K562 (cell line): ENCODE measurements around the gene NYAP1. TPM values are rescaled to one million over a fixed set of nuclear protein-coding genes. Genes with fewer than 3 reads are reported as not detected.

Experiments
- ATAC-seq: fragments of 200-7000 bp; cut with Tn5 transposase; 3 replicates; pipeline ENCODE4 v1.9.1; 2020; ENCODE audit warnings: moderate library complexity
- BruUV-seq: library from RNA; stranded (reverse); fragments of 400-500 nt; replicated peaks from 2 replicates; lab custom pipeline; 2021; lab: Mats Ljungman, UMichigan
- CTCF ChIA-PET: fragments of 300-600 bp; formaldehyde crosslinking; extraction: SDS; loops from one replicate; lab custom pipeline; 2021; ENCODE audit warnings: low intra/inter-chr PET ratio; lab: Yijun Ruan, JAX
- POLR2A ChIA-PET: fragments of 300-600, 350-650 bp; sonication (Branson Sonifier 250); formaldehyde crosslinking; extraction: SDS; loops from one replicate; lab custom pipeline; 2021; ENCODE audit warnings: antibody characterized with exemption, inconsistent platforms; lab: Yijun Ruan, JAX
- DNase-seq, 4 experiments: peaks; one replicate each; pipeline versions ENCODE4 v3.0.0 to v3.0.0-alpha.2; 2011 to 2018; ENCODE audit warnings: low spot score in 3 of 4, mixed read lengths in 3 of 4; ENCODE audit errors: extremely low read depth in 1 of 4
- FAIRE-seq: peaks from 2 replicates; lab custom pipeline; 2011; peaks lifted over from hg19 to GRCh38; lab: Jason Lieb, UNC
- H2AFZ ChIP-seq: 2 replicates; pipeline ENCODE4 v1.6.0; 2011; ENCODE audit warnings: low read depth, low read length, control low read depth, inconsistent platforms
- H3K27ac ChIP-seq: fragments of 200-600 bp; 3 replicates; pipeline ENCODE4 v1.8.0; 2011; ENCODE audit warnings: low read depth, mild to moderate bottlenecking, control low read depth, inconsistent platforms, low read length, moderate library complexity, mixed read lengths; ENCODE audit errors: extremely low read depth
- H3K27me3 ChIP-seq, 2 experiments: fragments of 300-600 bp in 1 of 2; 2 replicates in 1 of 2; 3 replicates in 1 of 2; pipeline versions ENCODE4 v1.6.0 to v1.8.0; 2011; ENCODE audit warnings: inconsistent platforms in 2 of 2, low read length in 2 of 2, mild to moderate bottlenecking in 1 of 2, mixed read lengths in 1 of 2, moderate library complexity in 1 of 2; ENCODE audit not compliant: control insufficient read depth in 2 of 2, insufficient read depth in 2 of 2
- H3K36me3 ChIP-seq: fragments of 300-600 bp; 3 replicates; pipeline ENCODE4 v1.8.0; 2011; ENCODE audit warnings: mild to moderate bottlenecking, low read length, inconsistent platforms; ENCODE audit not compliant: control insufficient read depth, insufficient read depth
- H3K4me1 ChIP-seq, 2 experiments: fragments of 200-600 bp in 1 of 2; replicated peaks in 1 of 2; 2 replicates in 1 of 2; 3 replicates in 1 of 2; pipeline versions ENCODE4 v1.5.1 to v1.8.0; 2011; ENCODE audit warnings: inconsistent platforms in 2 of 2, low read length in 2 of 2, mild to moderate bottlenecking in 1 of 2, mixed read lengths in 1 of 2, moderate library complexity in 1 of 2; ENCODE audit not compliant: control insufficient read depth in 2 of 2, insufficient read depth in 2 of 2
- H3K4me2 ChIP-seq: 2 replicates; pipeline ENCODE4 v1.6.1; 2011; ENCODE audit warnings: low read length, control low read depth, inconsistent platforms, mixed read lengths; ENCODE audit not compliant: insufficient read depth
- H3K4me3 ChIP-seq: fragments of 200-600 bp; sonication (generic), shearing (Covaris generic); 2 replicates; pipeline ENCODE4 v1.5.1; 2016; ENCODE audit warnings: control low read depth, inconsistent platforms
- H3K79me2 ChIP-seq: fragments of 200-600 bp; 3 replicates; pipeline ENCODE4 v1.8.0; 2011; ENCODE audit warnings: low read length, inconsistent platforms; ENCODE audit not compliant: control insufficient read depth, insufficient read depth
- H3K9ac ChIP-seq, 2 experiments: 2 replicates each; pipeline versions ENCODE4 v1.6.0 to v1.6.1; 2011; ENCODE audit warnings: low read depth in 2 of 2, low read length in 2 of 2, control low read depth in 1 of 2, inconsistent platforms in 1 of 2, mild to moderate bottlenecking in 1 of 2, mixed read lengths in 1 of 2; ENCODE audit not compliant: insufficient read depth in 1 of 2
- H3K9me1 ChIP-seq: one replicate; pipeline ENCODE4 v1.6.0; 2011; ENCODE audit warnings: inconsistent platforms, mild to moderate bottlenecking, low read length, moderate library complexity; ENCODE audit not compliant: control insufficient read depth, insufficient read depth
- H3K9me3 ChIP-seq: replicated peaks from 2 replicates; pipeline ENCODE4 v1.5.1; 2011; ENCODE audit warnings: low read depth, low read length, inconsistent platforms; ENCODE audit not compliant: control insufficient read depth, insufficient read depth
- H4K20me1 ChIP-seq: replicated peaks from 2 replicates; pipeline ENCODE4 v1.6.1; 2011; ENCODE audit warnings: low read length, inconsistent platforms, mixed read lengths; ENCODE audit not compliant: control insufficient read depth, insufficient read depth
- EZH2 ChIP-seq: IDR thresholded peaks from 2 replicates; pipeline ENCODE4 v1.6.1; 2012; ENCODE audit warnings: low read depth, mild to moderate bottlenecking, inconsistent platforms, low read length, borderline replicate concordance
- GATAD2B ChIP-seq: fragments of 450-650 bp; IDR thresholded peaks from 2 replicates; pipeline ENCODE4 v1.6.1; 2017; ENCODE audit warnings: mild to moderate bottlenecking, borderline replicate concordance
- L3MBTL2 ChIP-seq: fragments of 450-650 bp; IDR thresholded peaks from 2 replicates; pipeline ENCODE4 v1.6.1; 2016; ENCODE audit warnings: mild to moderate bottlenecking, moderate library complexity
- MECOM ChIP-seq: fragments of 250-450 bp; sonication (Bioruptor Pico); IDR thresholded peaks from 2 replicates; pipeline ENCODE4 v1.8.0; 2022; ENCODE audit warnings: inconsistent platforms
- MEF2A ChIP-seq: IDR thresholded peaks from 2 replicates; pipeline ENCODE4 v1.6.1; 2011; ENCODE audit warnings: low read depth, mild to moderate bottlenecking, low read length, moderate library complexity; ENCODE audit not compliant: control insufficient read depth
- SUPT5H ChIP-seq: fragments of 450-650 bp; IDR thresholded peaks from 2 replicates; pipeline ENCODE4 v1.6.1; 2016
- TEAD2 ChIP-seq: fragments of 450-650 bp; IDR thresholded peaks from 2 replicates; pipeline ENCODE4 v1.6.1; 2016; ENCODE audit warnings: missing genetic modification characterization, control low read depth, missing compliant biosample characterization
- ZFP36 ChIP-seq: fragments of 150-350 bp; IDR thresholded peaks from 2 replicates; pipeline ENCODE4 v1.6.1; 2018; ENCODE audit warnings: low read length, low read depth; ENCODE audit not compliant: partially characterized antibody
- ZNF395 ChIP-seq: fragments of 200-800 bp; sonication (Bioruptor generic); IDR thresholded peaks from 2 replicates; pipeline ENCODE4 v1.6.1; 2017; ENCODE audit warnings: missing genetic modification characterization, missing compliant biosample characterization
- ZNF668 ChIP-seq: fragments of 250-450 bp; sonication (Bioruptor Pico); IDR thresholded peaks from 2 replicates; pipeline ENCODE4 v1.8.0; 2022; ENCODE audit warnings: mild to moderate bottlenecking, inconsistent platforms
- WGBS: fragments of 100-300 bp; shearing (Covaris generic); methylation state at CpG from one replicate; pipeline ENCODE4 v1.1.6; 2016; ENCODE audit warnings: low coverage, mixed read lengths; ENCODE audit not compliant: insufficient coverage; ENCODE audit errors: missing lambda C conversion rate; 5-methylcytosine and 5-hydroxymethylcytosine counted together
- in situ Hi-C: fragments of 300-500 bp; cut with MboI; formaldehyde crosslinking; loops from 4 replicates; pipeline ENCODE4 v1.15.0; 2018; ENCODE audit warnings: inconsistent platforms, mixed read lengths
- intact Hi-C: fragments of 100-400 bp; cut with micrococcal nuclease; formaldehyde crosslinking; loops from 2 replicates; pipeline ENCODE4 v1.14.2; 2022
- polyA plus RNA-seq, 8 experiments: library from polyadenylated mRNA; depleted of rRNA in 4 of 8; stranded (reverse) in 5 of 8; unstranded in 3 of 8; fragments of >200 nt; fragmentation: Nextera tagmentation in 2 of 8; fragmentation: Illumina TruSeq in 1 of 8; extraction: Ambion mirVana in 2 of 8; extraction: Trizol in 1 of 8; gene quantifications; 2 replicates each; pipeline versions ENCODE4 v1.2.1 to v1.2.3, GENCODE V29; 2011 to 2014; ENCODE audit warnings: inconsistent platforms in 1 of 8, missing spikeins in 1 of 8
- total RNA-seq, 7 experiments: library from RNA; depleted of rRNA in 6 of 7; stranded (reverse); fragments of >200 nt in 6 of 7; fragmentation: Illumina TruSeq in 2 of 7; extraction: Trizol in 2 of 7; gene quantifications; 2 replicates each; pipeline versions ENCODE4 v1.2.1 to v1.2.3, GENCODE V29; 2011 to 2021; ENCODE audit warnings: low replicate concordance in 1 of 7
- TF ChIP-seq, protein P1 (sequence below): fragments of 250-450 bp; sonication (Bioruptor Pico); IDR thresholded peaks from 2 replicates; pipeline ENCODE4 v1.5.0; 2021; ENCODE audit warnings: mild to moderate bottlenecking, moderate library complexity
- TF ChIP-seq, protein P2 (sequence below), 2 experiments: fragments of 250-450 bp in 1 of 2; fragments of 450-650 bp in 1 of 2; sonication (Bioruptor Pico) in 1 of 2; IDR thresholded peaks; 2 replicates each; pipeline versions ENCODE4 v1.6.1 to v1.8.0; 2016 to 2021; ENCODE audit warnings: mild to moderate bottlenecking in 2 of 2, moderate library complexity in 2 of 2, missing compliant biosample characterization in 1 of 2, missing genetic modification characterization in 1 of 2
- TF ChIP-seq, protein P3 (sequence below): fragments of 250-450 bp; sonication (Bioruptor Pico); IDR thresholded peaks from 2 replicates; pipeline ENCODE4 v1.5.0; 2022; ENCODE audit warnings: mild to moderate bottlenecking

NYAP1 gene
- total and polyA plus RNA-seq, 9 of the 15 experiments (the other 6 are each of a cell fraction or from before 2014, with no cell fraction given) = 0.11 to 0.88 (median 0.22) TPM; not detected in 2

GRCh38 chr7:100489121-100489520 lies 5.4 kb downstream of the NYAP1 start:
- Histone ChIP-seq H3K27ac (no peak overlapping the region), H2AFZ (no peak overlapping the region), H3K4me3 (no peak overlapping the region), H3K4me2 (no peak overlapping the region), H3K9ac (no peak overlapping the region; a peak in 1 of 4 replicates), H4K20me1 (no peaks in the 10 kb centered on the region), H3K36me3 (no peaks in the 10 kb centered on the region), H3K9me1 (no peaks in the 10 kb centered on the region), H3K79me2 (no peaks in the 10 kb centered on the region), H3K4me1 (peaks cover 4 to 66% of the 10 kb centered on the region in 2 experiments; a peak in 3 of 5 replicates), H3K27me3 (no peaks in the 10 kb centered on the region), H3K9me3 (no peaks in the 10 kb centered on the region)
- ATAC-seq = no peak
- in situ Hi-C loops (no loop called here), intact Hi-C loops (no loop called here)
- POLR2A ChIA-PET = interaction anchor here (1.0 to 1.5 kb wide), 3 partner anchors 14 to 29 kb away, joined by 3 to 4 read pairs (median 3); no protein-coding TSS in a partner anchor
- BruUV-seq = no TSS peak
- no peak for DNase-seq
- TF ChIP-seq ZNF668 (CRISPR knock-in tag) (no peak), ZFP36 (no peak), SUPT5H (no peak), L3MBTL2 (no peak), ZNF395 (CRISPR knock-in tag) (no peak), EZH2 (no peak), MEF2A (no peak), MECOM (CRISPR knock-in tag) (no peak), TEAD2 (tag) (no peak), GATAD2B (no peak)
- TF ChIP-seq, protein P1, sequence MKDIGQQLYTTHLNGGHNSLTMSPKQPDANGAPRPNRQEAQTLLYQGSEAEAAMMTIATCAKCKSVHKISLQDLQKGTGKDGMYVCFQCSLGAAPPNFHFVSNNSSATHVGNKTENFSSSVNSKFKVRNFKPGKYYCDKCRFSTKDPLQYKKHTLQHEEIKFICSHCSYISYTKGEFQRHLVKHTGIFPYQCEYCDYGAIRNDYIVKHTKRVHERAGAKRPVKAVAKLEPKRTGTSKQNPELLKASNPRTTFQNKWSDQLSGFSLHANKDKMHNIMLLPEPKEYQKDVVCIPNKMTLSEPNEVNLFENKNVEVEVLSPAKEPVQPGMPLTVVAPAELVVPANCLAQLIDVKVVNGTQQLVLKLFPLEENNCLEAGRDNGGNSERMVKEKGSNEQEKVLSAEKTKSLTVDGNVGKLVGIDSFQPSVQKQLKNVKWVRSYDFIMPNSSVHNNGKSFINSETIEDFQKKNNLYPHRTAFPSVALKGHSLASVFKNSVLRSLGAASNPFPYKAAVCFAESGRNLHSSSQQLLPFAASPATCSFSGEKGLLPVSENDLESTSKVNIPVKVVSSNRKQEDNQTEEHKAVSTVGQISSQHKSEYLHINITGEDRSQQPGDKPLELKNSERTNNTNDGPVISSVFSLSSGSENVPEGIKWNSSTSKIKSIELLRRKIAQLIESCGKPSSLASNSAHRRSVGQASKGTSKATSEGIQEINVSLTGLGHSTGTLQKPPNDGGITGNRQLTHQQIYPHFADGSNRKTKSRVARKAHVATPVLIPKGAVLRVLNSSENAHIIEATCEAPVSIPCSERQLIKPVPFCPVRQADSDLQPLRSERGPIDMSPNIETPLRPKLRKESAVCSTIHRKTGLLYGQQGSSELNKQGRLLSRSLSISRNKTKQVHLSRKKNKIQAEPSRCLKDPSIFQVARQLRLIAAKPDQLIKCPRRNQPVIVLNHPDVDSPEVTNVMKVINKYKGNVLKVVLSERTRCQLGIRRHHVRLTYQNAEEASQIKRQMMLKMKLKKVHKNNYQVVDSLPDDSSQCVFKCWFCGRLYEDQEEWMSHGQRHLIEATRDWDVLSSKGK = no peak
- TF ChIP-seq, protein P2, sequence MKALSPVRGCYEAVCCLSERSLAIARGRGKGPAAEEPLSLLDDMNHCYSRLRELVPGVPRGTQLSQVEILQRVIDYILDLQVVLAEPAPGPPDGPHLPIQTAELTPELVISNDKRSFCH (CRISPR knock-in tag; IDR thresholded peaks at IDR 0.05) = no peak
- TF ChIP-seq, protein P2 (tag; IDR thresholded peaks at IDR 0.05) = no peak
- TF ChIP-seq, protein P3, sequence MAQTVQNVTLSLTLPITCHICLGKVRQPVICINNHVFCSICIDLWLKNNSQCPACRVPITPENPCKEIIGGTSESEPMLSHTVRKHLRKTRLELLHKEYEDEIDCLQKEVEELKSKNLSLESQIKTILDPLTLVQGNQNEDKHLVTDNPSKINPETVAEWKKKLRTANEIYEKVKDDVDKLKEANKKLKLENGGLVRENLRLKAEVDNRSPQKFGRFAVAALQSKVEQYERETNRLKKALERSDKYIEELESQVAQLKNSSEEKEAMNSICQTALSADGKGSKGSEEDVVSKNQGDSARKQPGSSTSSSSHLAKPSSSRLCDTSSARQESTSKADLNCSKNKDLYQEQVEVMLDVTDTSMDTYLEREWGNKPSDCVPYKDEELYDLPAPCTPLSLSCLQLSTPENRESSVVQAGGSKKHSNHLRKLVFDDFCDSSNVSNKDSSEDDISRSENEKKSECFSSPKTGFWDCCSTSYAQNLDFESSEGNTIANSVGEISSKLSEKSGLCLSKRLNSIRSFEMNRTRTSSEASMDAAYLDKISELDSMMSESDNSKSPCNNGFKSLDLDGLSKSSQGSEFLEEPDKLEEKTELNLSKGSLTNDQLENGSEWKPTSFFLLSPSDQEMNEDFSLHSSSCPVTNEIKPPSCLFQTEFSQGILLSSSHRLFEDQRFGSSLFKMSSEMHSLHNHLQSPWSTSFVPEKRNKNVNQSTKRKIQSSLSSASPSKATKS (CRISPR knock-in tag) = no peak
- no peak for FAIRE-seq
- CTCF ChIA-PET = no interaction called here
- 48% methylated on average over 8 of the region's 10 CpGs for WGBS
